Liver (tissue), 9 donors: ENCODE measurements around the gene UBE2D1. TPM values are rescaled to one million over a fixed set of nuclear protein-coding genes. Genes with fewer than 3 reads are reported as not detected.

Source experiments
- DNase-seq: peaks from one replicate; pipeline ENCODE4 v3.0.0-alpha.2; 2017; ENCODE audit warnings: low spot score
- H3K27ac ChIP-seq, 2 donors: one replicate each; pipeline ENCODE4 v1.7.0; 2013; ENCODE audit warnings: inconsistent platforms in 2 of 2, low read length in 2 of 2, control low read depth in 1 of 2, low read depth in 1 of 2, mild to moderate bottlenecking in 1 of 2
- H3K27me3 ChIP-seq, 4 donors: one replicate each; pipeline versions ENCODE4 v1.6.1 to v1.7.0; 2013; ENCODE audit warnings: low read length in 3 of 4, inconsistent platforms in 1 of 4, mild to moderate bottlenecking in 1 of 4, moderate library complexity in 1 of 4; ENCODE audit not compliant: control insufficient read depth in 4 of 4, insufficient read depth in 4 of 4
- H3K36me3 ChIP-seq, 4 donors: one replicate each; pipeline versions ENCODE4 v1.6.1 to v1.7.0; 2013; ENCODE audit warnings: low read length in 3 of 4, mild to moderate bottlenecking in 3 of 4, low read depth in 1 of 4, moderate library complexity in 1 of 4; ENCODE audit not compliant: control insufficient read depth in 4 of 4, insufficient read depth in 3 of 4
- H3K4me1 ChIP-seq, 4 donors: one replicate each; pipeline versions ENCODE4 v1.6.1 to v1.7.0; 2013; ENCODE audit warnings: low read length in 3 of 4, mild to moderate bottlenecking in 3 of 4, moderate library complexity in 1 of 4; ENCODE audit not compliant: control insufficient read depth in 4 of 4, insufficient read depth in 4 of 4
- H3K4me3 ChIP-seq, 3 donors: one replicate each; pipeline versions ENCODE4 v1.6.1 to v1.7.0; 2013; ENCODE audit warnings: low read length in 3 of 3, control low read depth in 1 of 3, low read depth in 1 of 3, mild to moderate bottlenecking in 1 of 3
- H3K9ac ChIP-seq, 2 donors: one replicate each; pipeline ENCODE4 v1.7.0; 2013; ENCODE audit warnings: low read length in 2 of 2, mild to moderate bottlenecking in 2 of 2, moderate library complexity in 2 of 2, control low read depth in 1 of 2, low read depth in 1 of 2
- H3K9me3 ChIP-seq, 4 donors: one replicate each; pipeline versions ENCODE4 v1.6.1 to v1.7.0; 2013; ENCODE audit warnings: low read length in 3 of 4; ENCODE audit not compliant: control insufficient read depth in 4 of 4
- ATF3 ChIP-seq: IDR thresholded peaks from 2 replicates; pipeline ENCODE4 v1.6.1; 2016; ENCODE audit warnings: antibody characterized with exemption
- EGR1 ChIP-seq, 2 donors: IDR thresholded peaks; 2 replicates each; pipeline ENCODE4 v1.6.1; 2016 to 2018; ENCODE audit warnings: antibody characterized with exemption in 2 of 2, low read depth in 2 of 2
- FOXA1 ChIP-seq: IDR thresholded peaks from 2 replicates; pipeline ENCODE4 v1.6.1; 2016; ENCODE audit warnings: antibody characterized with exemption
- FOXA2 ChIP-seq: IDR thresholded peaks from 2 replicates; pipeline ENCODE4 v1.6.1; 2016; ENCODE audit warnings: antibody characterized with exemption
- GABPA ChIP-seq, 2 donors: IDR thresholded peaks in 1 of 2; conservative IDR thresholded peaks in 1 of 2; 2 replicates each; pipeline ENCODE4 v1.6.1; 2016; ENCODE audit warnings: antibody characterized with exemption in 2 of 2, mild to moderate bottlenecking in 1 of 2, moderate library complexity in 1 of 2
- HNF4A ChIP-seq, 2 donors: conservative IDR thresholded peaks; 2 replicates each; pipeline ENCODE4 v1.6.1; 2016; ENCODE audit warnings: antibody characterized with exemption in 2 of 2, mild to moderate bottlenecking in 2 of 2
- HNF4G ChIP-seq: IDR thresholded peaks from 2 replicates; pipeline ENCODE4 v1.6.1; 2016; ENCODE audit warnings: antibody characterized with exemption
- NR2F2 ChIP-seq: IDR thresholded peaks from 2 replicates; pipeline ENCODE4 v1.6.1; 2016; ENCODE audit warnings: antibody characterized with exemption
- RAD21 ChIP-seq, 2 donors: IDR thresholded peaks; 2 replicates each; pipeline ENCODE4 v1.6.1; 2016; ENCODE audit warnings: antibody characterized with exemption in 2 of 2, mild to moderate bottlenecking in 2 of 2
- REST ChIP-seq: IDR thresholded peaks from 2 replicates; pipeline ENCODE4 v1.6.1; 2016; ENCODE audit warnings: antibody characterized with exemption, mild to moderate bottlenecking
- RXRA ChIP-seq, 2 donors: IDR thresholded peaks; 2 replicates each; pipeline ENCODE4 v1.6.1; 2017 to 2018; ENCODE audit warnings: antibody characterized with exemption in 2 of 2, mild to moderate bottlenecking in 1 of 2
- SP1 ChIP-seq: IDR thresholded peaks from 2 replicates; pipeline ENCODE4 v1.6.1; 2018; ENCODE audit warnings: antibody characterized with exemption, mild to moderate bottlenecking
- TAF1 ChIP-seq: conservative IDR thresholded peaks from 2 replicates; pipeline ENCODE4 v1.6.1; 2016; ENCODE audit warnings: antibody characterized with exemption, mild to moderate bottlenecking
- YY1 ChIP-seq: IDR thresholded peaks from 2 replicates; pipeline ENCODE4 v1.6.1; 2016; ENCODE audit warnings: antibody characterized with exemption, mild to moderate bottlenecking
- WGBS: extraction: QIAGEN DNeasy Blood & Tissue Kit; methylation state at CpG from one replicate; pipeline ENCODE4 v1.1.7; 2013; 5-methylcytosine and 5-hydroxymethylcytosine counted together
- polyA plus RNA-seq, 2 donors: library from polyadenylated mRNA; stranded (reverse) in 1 of 2; unstranded in 1 of 2; fragments of 200-250 nt in 1 of 2; fragments of >200 nt in 1 of 2; fragmentation: Nextera tagmentation in 1 of 2; extraction: Ambion mirVana in 1 of 2; gene quantifications; one replicate each; pipeline versions ENCODE4 v1.2.1 to v1.2.3, GENCODE V29; 2013 to 2015
- total RNA-seq, 2 donors: library from RNA; depleted of rRNA; stranded (reverse); fragments of >200 nt; gene quantifications; one replicate each; pipeline ENCODE4 v1.2.3, GENCODE V29; 2014
- TF ChIP-seq, protein P1 (sequence below): IDR thresholded peaks from 2 replicates; pipeline ENCODE4 v1.6.1; 2016; ENCODE audit warnings: antibody characterized with exemption
- TF ChIP-seq, protein P2 (sequence below): fragments of 150-350 bp; IDR thresholded peaks from 2 replicates; pipeline ENCODE4 v1.5.1; 2017; ENCODE audit warnings: improper control_type of control experiment, low read depth, low read length; ENCODE audit not compliant: missing input control
- TF ChIP-seq, protein P3 (sequence below): IDR thresholded peaks from 2 replicates; pipeline ENCODE4 v1.6.1; 2016; ENCODE audit warnings: antibody characterized with exemption
- donor health status: healthy.
- donor health status: healthy.
- donor health status: healthy.
- donor health status: healthy.
- donor health status: healthy.

The UBE2D1 gene
- total and polyA plus RNA-seq, 4 donors = 3.5 to 6.8 (median 5.8) TPM

DNA sequence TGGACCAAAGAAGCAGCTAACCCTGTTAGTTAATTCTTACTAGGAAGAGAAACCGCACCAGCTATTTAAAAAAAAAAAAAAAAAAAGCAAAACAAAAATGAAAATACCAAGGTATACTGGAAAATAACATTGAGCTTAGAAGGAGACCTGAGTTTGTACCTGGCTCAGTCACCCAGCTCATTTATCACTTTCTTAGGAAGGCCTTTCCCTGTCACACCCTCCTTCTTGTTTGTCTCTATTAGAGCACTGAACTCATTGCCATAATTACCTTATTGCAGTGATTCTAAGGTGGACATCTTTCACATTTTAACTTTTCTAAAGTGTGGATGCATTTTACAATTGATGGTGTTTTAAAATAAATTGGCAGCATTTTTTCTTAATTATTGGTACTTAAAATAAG lies 24.1 kb downstream of the UBE2D1 start:
- TF ChIP-seq RAD21 (IDR thresholded peaks at IDR 0.05) (no peak), SP1 (no peak), RXRA (IDR thresholded peaks at IDR 0.05) (no peak), TAF1 (no peak), NR2F2 (no peak), HNF4G (no peak), GABPA (IDR thresholded peaks at IDR 0.05 in 1 of 2, conservative IDR thresholded peaks at IDR 0.05 in 1 of 2) (no peak), FOXA1 (no peak), FOXA2 (no peak), ATF3 (no peak), YY1 (no peak)
- TF ChIP-seq, protein P1, sequence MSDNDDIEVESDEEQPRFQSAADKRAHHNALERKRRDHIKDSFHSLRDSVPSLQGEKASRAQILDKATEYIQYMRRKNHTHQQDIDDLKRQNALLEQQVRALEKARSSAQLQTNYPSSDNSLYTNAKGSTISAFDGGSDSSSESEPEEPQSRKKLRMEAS = no peak
- H3K27ac ChIP-seq = no peak overlapping the region
- no peak overlapping the region for H3K4me3 ChIP-seq
- no peaks in the 10 kb centered on the region for H3K4me1 ChIP-seq
- no peak overlapping the region for H3K9ac ChIP-seq
- DNase-seq = no peak
- H3K9me3 ChIP-seq = no peaks in the 10 kb centered on the region
- no peaks in the 10 kb centered on the region for H3K36me3 ChIP-seq
- WGBS = 97% methylated on average over 1 of the region's 1 CpG
- no peaks in the 10 kb centered on the region for H3K27me3 ChIP-seq

GRCh38 chr10:58359541-58359940 lies 24.7 kb downstream of the UBE2D1 start:
- no peaks in the 10 kb centered on the region for H3K9me3 ChIP-seq
- H3K27me3 ChIP-seq = no peaks in the 10 kb centered on the region
- 96% methylated on average over 3 of the region's 3 CpGs for WGBS
- TF ChIP-seq, protein P2, sequence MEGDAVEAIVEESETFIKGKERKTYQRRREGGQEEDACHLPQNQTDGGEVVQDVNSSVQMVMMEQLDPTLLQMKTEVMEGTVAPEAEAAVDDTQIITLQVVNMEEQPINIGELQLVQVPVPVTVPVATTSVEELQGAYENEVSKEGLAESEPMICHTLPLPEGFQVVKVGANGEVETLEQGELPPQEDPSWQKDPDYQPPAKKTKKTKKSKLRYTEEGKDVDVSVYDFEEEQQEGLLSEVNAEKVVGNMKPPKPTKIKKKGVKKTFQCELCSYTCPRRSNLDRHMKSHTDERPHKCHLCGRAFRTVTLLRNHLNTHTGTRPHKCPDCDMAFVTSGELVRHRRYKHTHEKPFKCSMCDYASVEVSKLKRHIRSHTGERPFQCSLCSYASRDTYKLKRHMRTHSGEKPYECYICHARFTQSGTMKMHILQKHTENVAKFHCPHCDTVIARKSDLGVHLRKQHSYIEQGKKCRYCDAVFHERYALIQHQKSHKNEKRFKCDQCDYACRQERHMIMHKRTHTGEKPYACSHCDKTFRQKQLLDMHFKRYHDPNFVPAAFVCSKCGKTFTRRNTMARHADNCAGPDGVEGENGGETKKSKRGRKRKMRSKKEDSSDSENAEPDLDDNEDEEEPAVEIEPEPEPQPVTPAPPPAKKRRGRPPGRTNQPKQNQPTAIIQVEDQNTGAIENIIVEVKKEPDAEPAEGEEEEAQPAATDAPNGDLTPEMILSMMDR = no peak
- TF ChIP-seq FOXA2 (no peak), EGR1 (IDR thresholded peaks at IDR 0.05; ENCODE audit: low read depth in 2 of 2) (no peak), YY1 (no peak), REST (no peak), RXRA (IDR thresholded peaks at IDR 0.05) (no peak), TAF1 (no peak), HNF4A (conservative IDR thresholded peaks at IDR 0.05) (no peak)
- TF ChIP-seq, protein P3, sequence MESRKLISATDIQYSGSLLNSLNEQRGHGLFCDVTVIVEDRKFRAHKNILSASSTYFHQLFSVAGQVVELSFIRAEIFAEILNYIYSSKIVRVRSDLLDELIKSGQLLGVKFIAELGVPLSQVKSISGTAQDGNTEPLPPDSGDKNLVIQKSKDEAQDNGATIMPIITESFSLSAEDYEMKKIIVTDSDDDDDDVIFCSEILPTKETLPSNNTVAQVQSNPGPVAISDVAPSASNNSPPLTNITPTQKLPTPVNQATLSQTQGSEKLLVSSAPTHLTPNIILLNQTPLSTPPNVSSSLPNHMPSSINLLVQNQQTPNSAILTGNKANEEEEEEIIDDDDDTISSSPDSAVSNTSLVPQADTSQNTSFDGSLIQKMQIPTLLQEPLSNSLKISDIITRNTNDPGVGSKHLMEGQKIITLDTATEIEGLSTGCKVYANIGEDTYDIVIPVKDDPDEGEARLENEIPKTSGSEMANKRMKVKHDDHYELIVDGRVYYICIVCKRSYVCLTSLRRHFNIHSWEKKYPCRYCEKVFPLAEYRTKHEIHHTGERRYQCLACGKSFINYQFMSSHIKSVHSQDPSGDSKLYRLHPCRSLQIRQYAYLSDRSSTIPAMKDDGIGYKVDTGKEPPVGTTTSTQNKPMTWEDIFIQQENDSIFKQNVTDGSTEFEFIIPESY = no peak
- H3K4me3 ChIP-seq = no peak overlapping the region
- no peak for DNase-seq
- no peak overlapping the region for H3K9ac ChIP-seq
- peaks cover 0 to 3% (median 1%) of the 10 kb centered on the region in 4 donors for H3K36me3 ChIP-seq
- H3K27ac ChIP-seq = no peak overlapping the region
- H3K4me1 ChIP-seq = no peaks in the 10 kb centered on the region
